DMS53 treated with DMSO at 0.1 percent for 48 hours (cell line): ENCODE measurements around the gene SLC30A3.
"Not testable (repeated sequence)": the region's sequence is repeated elsewhere in the genome, so short reads cannot be mapped to it uniquely, and the experiment has no call there.

Experiments used
- DNase-seq: peaks from one replicate; lab custom pipeline; 2025; ENCODE audit not compliant: unreplicated experiment; lab: John Stamatoyannopoulos, UW

The SLC30A3 gene

DNA sequence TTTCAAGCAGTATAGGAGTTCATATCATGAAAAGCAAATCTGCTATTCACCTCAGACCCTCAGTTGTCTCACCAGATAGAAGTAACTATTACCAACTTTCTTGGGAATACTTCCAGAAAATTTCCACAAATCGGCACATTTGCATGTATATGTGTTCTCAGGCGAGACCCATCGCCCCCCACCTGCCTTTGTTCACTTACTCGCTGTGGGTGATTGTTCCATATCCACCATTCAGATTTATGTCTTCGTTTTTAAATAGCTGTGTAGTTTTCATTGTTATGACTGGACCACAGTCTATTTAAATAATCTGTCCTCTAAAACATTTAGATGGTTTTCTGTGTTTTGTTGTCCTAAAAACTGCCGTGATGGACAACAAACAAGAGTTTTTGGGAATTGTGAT lies 22.6 kb upstream of the SLC30A3 start:
- DNase-seq, result no peak

DNA sequence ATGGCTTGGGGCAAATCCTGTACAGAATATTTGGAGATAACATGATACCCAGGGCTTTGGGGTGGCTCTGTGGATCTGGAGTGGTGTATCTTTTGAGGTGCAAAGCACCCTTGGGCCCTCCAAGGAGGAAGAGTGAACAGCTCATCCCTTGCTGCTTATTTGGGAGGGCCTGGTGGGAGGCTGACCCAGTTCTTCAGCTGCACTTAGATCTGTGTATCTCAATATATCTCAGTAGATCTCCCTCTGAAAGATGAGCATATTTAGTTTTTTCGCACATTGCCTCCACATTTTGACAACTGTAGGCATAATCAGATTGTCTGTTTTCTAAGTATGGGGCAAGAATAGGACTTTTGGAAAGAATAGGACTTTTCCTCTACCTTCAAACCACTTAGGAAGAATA lies 22.1 kb upstream of the SLC30A3 start:
- DNase-seq, result no peak

DNA sequence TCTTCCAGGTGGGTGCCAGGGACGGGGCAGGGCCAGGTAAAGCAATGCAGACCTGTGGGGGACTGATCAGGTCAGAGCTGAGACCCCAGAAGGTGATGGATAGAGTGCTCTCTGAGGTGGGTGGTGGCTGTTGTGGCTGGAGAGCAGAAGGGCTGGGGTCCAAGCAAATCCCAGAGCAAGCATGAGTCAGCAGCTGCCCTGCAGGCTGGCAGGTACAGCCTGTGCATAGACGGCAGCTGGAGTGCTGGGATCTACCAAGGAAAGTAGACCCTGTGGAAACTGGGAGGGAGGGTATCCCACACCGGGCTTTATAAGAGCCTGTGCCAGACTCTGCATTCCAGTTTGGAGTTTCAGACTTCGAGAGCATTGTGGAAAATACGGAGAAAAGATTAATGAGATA lies 20.0 kb upstream of the SLC30A3 start:
- no peak for DNase-seq

DNA sequence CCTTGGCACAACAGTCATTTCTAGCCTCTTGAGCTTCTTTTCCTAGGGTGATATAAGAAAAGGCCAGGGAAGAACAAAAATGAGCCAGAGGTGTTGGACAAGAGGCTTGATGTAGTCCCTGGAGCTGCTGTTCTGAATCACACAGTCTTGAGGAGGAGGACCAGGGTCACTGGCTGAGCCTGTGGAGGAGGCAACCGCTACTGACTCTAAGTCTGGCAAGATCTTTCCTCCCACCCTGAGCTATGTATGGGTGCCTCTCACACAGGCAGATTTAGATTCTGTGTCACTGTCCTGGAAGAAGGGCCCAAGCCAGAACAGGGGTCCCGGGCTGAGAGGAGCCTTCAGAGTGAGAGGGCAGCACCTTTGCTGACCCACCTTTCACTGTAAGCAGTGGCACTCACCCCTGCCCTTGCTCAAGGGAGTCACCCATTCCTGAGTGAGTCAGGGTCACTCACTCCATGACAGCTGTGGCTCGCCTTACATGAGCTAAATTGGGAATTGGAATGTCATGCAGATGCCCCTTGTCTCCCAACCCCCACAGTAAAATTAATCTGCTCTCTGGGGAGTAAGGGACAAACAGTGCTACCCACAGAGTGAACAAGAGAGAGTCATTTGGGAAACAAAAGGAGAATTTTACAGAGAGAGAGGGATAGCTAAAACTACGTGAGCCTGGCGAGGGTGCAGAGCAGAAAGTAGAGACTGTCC lies 19.2 kb upstream of the SLC30A3 start, which contains the start of gene TRIM54:
Gene TRIM54, plus strand, starts transcription at position 575 of the 705 bp plus-strand sequence. CDS start 303 bp downstream, outside the sequence.
- no peak for DNase-seq

DNA sequence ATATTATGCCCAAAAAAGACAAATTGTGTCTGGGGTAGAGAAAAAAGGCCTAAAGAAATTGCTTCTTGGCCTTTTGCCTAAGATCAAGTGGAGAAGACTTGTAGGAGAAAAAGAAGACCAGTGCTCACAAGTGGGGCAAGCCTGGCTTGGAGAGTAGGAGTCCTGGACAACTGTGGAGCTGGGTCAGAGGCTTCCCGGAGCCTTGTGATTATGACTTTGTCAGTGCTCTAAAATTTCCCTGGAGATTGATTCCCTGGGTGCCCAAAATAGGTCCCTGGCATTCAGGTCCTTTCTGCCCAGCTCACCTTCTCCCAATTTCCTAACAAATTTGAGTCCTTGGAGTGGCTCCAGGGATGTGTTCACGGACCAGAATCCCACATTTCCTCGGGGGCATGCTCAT lies 18.6 kb upstream of the SLC30A3 start:
- no peak for DNase-seq

DNA sequence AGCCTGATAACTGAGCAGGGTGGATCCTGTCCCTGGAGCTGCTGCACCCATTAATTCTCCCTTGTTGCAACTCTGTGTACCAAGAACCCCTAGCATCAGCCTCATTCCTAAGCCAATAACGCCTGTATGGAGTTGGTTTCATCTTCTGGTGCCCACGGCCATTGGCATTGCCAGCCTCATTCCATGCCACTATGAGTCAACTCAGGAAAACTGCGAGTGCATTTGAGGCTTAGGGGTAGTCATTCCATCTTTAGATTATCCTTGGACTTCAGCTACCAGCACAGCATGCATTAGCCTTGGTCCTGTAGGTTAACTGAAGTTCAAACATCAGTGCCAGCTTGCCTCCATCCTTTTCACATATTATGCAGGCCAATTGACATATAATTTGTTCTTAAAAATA lies 18.0 kb upstream of the SLC30A3 start:
- no peak for DNase-seq

DNA sequence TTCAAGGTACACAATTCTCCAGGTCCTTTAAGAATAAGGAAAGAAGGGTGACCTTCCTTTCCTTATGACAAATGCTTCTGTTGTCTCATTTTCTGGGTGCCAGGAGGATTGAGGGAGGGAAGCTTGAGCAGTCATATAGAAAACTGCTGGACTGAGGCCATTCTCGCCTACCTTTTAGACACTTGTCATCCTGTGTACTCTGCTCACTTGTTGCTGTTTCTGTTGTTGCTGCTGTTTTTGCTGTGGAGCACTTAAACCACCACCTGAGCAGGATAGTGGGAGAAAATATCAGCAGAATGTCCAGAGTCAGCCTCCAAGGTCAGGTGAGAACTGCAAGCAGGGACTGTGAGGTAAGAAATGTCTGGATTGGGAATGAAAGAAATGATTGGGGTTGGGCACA lies 15.2 kb upstream of the SLC30A3 start:
- no peak for DNase-seq

DNA sequence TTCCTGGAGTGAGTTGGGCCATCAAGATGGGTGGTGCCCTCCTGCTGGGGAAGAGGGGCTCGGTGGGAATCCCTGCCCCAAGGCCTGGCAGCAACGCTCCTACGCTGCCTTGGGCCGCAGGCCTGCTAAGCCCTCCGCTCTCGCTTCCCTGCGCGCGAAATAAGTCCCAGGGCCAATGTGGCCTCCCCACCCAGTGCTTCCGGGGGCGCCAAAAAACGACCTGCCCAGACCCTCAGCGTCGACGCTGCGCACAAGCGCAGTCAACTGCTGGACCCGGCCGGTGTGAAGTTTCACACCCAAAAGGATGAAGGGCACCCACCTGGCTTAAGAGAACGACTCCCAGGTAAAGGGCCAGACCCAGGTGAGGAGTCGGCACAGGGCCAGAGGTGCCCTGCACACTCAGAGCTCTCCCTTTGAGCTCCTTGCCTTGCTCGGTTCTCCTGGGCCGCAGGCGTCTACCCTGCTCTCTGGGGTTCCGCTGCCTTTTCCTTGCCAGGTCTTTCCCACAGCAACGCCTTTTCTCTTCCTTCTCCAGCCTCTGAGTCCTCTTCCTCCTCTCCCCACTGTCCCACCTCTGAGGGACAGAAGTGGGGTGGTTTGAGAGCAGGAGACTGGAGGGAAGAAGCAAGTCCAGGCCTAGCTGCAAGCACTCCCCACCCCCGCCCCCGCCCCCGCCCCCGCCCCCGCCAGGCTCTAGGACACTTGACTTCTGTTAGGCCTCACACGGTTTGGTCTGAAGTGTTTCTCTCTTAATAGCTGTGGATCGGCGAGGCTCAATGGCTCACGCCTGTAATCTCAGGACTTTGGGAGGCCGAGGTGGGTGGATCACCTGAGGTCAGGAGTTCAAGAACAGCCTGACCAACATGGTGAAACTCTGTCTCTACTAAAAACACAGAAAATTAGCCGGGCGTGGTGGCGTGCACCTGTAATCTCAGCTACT lies 12.6 kb upstream of the SLC30A3 start, which contains the start of gene DNAJC5G:
Gene DNAJC5G, plus strand, starts transcription at position 223 of the 940 bp plus-strand sequence. CDS start 1,296 bp downstream, outside the sequence.
- no peak for DNase-seq

DNA sequence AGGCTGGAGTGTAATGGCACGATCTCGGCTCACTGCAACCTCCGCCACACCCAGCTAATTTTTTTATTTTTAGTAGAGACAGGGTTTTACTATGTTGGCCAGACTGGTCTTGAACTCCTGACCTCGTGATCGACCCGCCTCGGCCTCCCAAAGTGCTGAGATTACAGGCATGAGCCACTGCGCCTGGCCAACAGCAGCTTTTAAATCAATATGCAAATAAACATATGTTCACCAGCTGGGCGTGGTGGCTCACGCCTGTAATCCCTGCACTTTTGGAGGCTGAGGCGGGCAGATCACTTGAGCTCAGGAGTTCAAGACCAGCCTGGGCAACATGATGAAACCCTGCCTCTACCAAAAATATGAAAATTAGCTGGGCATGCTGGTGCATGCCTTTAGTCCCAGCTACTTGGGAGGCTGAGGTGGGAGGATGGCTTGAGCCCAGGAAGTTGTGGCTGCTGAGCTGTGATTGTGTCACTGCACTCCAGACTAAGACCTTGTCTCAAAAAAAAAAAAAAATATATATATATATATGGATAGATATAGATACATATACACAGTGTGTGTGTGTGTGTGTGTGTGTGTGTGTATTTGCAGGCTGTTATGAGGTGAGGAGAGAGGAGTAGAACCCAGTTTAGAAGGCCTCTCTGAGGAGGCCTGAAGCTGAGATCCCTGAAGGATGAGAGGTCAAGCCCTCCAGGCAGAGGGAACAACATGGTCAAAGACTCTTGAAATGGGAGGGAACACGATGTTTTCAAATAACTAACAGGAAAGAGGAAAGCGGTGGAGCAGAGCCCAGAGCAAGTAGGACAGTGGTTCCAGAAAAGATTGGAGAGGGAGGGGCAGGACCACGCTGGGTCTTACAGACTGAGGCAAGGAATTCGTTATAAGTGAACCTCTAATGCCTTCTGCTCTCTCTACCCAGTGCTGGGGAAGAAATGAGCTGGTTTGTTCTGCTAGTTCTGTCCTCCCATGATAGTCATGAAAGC lies 10.0 kb upstream of the SLC30A3 start:
- DNase-seq, result not testable (repeated sequence)

DNA sequence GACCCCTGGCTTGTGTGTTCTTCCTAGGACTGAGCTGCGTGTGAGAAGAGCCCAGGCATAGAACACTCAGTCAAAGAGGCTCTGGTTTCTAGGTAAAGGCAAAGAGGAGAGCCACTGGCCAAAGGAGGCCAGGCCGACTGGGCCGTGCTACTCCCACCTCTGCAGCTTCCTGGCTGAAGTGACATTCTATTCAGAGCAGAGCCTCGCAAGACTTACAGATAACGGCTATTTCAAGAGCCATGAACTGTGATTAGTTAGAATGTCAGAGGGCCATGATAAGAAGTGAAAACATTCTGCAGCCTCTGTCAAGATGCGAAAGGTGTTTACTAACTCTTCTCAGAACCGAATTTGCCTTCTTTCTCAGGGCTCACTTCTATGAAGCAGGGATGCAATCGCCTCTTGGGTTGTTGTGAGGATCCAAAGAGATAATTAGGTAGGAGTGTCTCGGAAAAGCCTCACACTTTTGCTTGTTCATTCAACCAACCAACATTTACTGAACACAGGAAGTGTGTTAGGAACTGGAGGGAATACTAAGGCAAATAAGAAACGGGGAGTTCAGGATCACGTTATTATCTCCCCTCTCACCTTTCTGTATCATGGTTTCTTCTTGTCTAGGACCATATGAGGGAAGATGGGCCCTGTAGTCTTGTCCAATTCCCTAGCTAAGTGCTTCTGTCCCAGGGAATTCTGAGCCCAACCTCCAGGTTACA lies 8.9 kb upstream of the SLC30A3 start:
- no peak for DNase-seq

DNA sequence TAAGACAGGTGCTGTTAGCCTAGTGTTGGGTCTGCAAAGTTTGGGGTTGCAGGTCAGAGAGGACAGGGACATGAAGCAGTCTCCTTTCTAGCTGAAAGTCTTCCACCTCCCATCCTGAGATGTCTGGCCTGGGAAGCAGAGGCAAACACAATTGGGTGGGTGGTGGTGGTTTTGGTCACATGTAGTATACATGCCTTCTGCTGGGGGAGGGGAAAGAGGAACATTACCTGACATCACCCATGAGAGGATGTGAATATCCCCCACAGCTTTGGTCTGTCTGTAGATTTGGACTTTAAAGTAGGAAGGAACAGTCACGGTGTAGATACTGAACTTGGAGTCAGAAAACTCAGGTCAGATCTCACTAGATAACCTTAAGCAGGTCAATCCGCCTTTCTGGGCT lies 7.8 kb upstream of the SLC30A3 start:
- DNase-seq, result no peak

DNA sequence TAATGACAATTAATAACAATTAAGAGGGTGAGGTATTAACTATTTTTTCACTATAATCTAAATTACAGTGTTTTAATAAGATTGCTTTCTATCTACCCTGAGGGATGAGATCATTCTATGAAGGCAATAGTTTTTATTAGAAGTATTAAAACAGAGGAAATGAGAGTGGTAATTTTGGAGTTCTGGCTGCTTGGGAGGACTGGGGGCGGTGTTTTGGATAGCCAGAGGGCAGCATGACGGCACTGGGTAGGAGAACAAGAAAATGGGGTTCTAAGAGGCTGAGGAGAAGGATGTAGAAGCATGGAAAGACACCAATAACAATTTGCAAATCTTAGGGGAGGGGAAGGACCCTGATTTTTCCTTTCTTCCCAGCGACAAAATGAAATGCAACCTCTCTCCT lies 7.3 kb upstream of the SLC30A3 start:
- no peak for DNase-seq

DNA sequence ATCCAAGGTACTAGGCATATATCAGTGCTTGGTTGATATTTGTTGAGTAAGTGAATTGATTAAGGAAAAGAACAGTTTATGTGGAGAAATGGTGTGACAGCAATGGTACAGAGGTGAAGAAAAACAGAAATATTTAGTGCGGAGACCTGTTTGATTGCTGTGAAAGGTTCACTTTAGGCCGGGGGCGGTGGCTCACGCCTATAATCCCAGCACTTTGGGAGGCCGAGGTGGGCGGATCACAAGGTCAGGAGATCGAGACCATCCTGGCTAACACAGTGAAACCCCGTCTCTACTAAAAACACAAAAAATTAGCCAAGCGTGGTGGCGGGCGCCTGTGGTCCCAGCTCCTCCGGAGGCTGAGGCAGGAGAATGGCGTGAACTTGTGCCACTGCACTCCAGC lies 5.4 kb upstream of the SLC30A3 start:
- DNase-seq, result not testable (repeated sequence)

DNA sequence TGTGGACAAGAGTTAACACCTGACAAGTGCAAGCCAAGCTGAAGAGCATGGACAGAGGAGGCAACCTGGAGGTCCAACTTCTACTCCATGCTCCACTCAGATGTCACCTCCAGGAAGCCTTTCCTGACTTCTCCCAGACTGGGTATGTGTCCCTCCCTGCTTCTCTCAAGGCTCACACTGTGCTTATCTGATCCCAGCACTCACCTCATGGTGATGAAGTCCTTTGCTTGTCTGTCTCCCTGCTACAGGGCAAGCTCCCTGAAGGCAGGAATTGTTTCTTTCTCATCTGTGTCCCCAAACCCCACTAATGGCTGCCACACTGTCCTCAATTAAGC lies 2.7 kb upstream of the SLC30A3 start:
- no peak for DNase-seq

DNA sequence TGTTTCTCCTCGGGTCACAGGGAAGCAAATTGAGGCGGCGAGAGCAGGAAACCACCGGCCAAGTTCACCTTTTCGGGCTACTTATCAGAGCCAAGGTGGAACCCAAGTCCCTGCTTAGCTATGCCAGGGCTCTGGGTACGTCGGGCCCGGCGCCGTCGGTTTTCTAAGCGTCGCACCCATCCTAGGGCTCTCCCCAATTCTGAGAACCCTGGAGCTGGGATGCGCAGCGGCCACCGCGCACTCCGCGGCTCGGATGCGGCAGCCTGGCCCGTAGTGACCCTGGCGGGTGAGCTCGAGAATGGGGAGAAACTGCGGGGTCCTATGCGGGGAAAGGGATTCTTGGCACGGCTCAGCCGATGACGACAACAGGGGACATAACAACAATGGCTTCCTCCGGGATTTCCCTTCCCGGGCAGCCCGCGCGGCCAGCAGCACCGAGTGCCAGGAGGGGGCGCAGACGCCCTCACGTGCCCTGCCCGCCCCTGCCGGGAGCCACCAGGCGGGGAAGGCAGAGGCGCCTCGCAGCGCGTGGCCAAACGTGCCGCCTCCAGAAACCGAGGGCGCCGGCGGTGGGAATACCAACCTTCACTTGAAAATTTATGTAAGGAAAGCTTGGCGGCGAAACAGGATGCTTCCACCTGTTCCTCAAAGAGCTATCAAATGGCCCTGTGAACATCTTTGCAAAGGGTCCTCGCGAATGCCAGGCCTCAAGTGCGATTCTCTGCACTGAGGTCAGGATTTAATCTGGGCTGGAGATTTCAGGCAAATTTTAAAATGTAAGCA lies 2.1 kb upstream of the SLC30A3 start:
- DNase-seq, result peak; percentile 9

DNA sequence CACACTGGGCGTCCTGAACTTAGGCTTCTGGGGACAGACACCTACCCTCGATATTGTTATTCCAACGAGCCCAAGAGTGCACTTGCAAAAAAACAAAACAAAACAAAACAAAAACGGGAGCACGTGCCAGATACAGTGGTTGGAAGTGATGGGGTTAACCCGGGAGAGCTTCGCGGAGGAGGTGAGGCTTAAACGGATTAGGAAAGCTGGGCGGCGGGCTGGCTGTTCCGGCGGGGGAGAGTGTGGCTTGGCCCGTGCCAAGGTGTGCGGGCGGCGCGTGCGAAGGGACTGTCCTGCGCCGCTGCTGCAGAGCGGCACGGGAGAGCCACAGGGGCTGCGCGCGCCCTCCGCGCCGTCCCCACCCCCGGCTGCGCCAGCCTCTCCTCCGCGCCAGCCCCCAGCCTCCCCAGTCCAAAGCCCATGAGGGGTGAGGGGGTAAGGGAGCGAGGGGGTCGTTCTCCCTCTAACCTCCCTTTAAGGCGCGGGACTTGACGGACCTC lies 1.5 kb upstream of the SLC30A3 start:
- DNase-seq, result no peak

DNA sequence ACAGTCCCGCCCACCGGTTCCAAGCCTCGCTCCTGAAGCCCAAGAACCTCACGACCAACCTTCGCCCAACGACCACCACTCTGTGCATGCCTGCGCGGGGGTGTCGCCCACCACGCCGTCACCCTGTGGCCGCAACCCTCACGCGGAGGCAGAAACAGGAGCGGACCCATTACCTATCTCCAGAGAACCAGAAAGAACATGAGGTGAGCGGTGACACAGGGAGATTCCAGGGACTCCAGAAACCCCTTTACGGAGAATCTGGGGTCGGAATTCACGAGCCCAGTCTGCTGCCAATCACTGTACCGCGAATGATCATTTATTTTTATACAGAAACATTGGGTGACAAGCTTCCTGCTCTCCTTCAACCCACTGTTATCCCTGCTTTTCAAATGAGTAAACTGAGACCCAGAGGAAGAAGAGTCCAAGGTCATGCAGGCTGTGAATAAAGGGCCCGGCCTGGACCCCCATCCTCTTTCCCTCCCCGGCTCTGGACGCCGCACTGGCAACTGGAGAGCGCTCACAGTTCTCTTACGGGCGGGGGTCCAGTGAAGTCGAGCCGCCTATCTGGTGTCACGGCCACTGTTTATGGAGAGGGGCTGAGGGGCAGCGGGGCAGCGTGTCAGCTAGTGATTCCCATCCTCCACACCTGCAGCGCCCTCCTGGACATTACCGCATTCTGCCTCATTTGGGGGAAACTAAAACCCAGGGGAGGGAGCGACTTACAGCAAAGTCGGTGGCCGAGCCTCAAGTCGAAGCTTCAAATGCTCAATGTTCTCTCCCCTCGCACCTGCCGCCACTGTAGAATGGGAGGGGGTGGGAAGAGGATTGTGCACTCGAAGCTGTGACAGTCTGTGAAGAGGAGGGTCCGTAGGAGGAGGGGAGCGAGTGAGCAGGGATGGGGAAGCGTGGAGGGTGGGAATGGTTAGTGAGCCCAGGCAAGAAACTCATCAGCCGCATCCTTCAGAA lies 723 bp upstream of the SLC30A3 start:
- no peak for DNase-seq

DNA sequence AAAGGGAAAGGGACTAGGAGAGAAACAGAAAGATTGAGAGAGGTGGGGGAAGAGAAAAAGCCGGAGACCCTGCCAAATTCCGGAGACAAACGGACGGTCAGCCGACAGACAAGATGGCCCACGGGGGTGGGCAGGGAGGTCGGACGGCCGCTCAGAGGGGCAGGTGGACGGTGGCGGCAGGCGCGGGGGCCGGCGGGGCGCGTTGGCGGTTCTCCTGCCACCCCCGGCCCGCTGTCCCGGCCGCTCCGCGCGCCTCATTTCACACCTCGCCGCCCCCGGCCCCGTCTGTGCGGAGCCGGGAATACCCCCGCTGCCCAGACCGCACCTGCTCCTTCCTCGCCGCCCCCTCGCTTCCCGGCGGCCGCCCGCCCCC lies 935 bp downstream of the SLC30A3 start:
- no peak for DNase-seq
